ENCODE measurements around the gene PACS2.

PACS2 gene

DNA sequence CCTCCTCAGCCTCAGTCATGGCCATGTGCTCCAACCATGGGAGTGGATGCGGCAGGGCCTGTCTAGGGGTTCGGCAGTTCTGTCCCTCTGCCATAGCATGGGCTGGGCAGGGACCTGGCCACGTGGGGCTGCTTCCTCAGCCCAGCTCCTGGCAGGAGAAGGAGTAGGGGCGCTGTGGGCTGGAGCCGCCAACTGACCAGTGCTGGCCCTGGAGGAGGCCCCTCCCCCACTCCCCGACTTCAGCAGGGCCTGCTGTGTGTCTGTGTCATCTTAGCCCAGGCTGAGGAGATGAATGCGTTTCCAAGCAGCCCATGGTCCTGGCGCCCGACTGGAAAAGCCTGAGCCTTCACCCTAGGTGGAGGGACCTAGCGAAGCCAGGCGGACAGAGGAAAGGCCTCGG is 2.7 kb upstream of the PACS2 start:
- no peak overlapping the region for H3K27ac ChIP-seq (ENCODE audit: poor library complexity, severe bottlenecking)
- ATAC-seq (ENCODE audit: low read depth) (no peak), DNase-seq (ENCODE audit: low spot score) (peak; percentile 65)
- no peaks in the 10 kb centered on the region for H3K9me3 ChIP-seq (ENCODE audit: severe bottlenecking)
- H3K4me3 ChIP-seq (ENCODE audit: severe bottlenecking), result no peak overlapping the region
- H3K36me3 ChIP-seq (ENCODE audit: low read depth), result no peaks in the 10 kb centered on the region
- no peaks in the 10 kb centered on the region for H3K27me3 ChIP-seq (ENCODE audit: insufficient read depth, poor library complexity, severe bottlenecking)
- TF ChIP-seq, protein P1, sequence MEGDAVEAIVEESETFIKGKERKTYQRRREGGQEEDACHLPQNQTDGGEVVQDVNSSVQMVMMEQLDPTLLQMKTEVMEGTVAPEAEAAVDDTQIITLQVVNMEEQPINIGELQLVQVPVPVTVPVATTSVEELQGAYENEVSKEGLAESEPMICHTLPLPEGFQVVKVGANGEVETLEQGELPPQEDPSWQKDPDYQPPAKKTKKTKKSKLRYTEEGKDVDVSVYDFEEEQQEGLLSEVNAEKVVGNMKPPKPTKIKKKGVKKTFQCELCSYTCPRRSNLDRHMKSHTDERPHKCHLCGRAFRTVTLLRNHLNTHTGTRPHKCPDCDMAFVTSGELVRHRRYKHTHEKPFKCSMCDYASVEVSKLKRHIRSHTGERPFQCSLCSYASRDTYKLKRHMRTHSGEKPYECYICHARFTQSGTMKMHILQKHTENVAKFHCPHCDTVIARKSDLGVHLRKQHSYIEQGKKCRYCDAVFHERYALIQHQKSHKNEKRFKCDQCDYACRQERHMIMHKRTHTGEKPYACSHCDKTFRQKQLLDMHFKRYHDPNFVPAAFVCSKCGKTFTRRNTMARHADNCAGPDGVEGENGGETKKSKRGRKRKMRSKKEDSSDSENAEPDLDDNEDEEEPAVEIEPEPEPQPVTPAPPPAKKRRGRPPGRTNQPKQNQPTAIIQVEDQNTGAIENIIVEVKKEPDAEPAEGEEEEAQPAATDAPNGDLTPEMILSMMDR (IDR thresholded peaks at IDR 0.05; ENCODE audit: poor library complexity, severe bottlenecking), result no peak
- no peaks in the 10 kb centered on the region for H3K4me1 ChIP-seq (ENCODE audit: insufficient read depth, poor library complexity, severe bottlenecking)

DNA sequence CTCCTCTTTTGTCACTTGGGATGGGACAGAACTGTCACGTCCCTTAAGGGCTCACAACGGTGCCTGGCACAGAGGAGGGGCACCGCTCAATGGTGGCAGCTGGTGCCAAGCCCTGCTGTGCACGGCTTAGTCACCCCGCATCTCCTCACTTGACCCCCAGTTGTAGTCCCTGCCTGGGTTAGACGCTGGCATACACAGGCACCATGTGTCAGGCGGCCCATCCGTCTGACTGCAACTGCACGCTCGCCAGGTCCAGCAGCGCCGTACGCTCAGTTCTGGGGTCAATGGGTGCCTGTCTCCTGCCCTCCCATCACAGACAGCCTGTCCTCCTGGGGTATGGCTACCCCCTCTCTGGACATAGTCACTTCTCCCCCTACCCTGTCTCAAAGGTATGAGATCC is 1.6 kb upstream of the PACS2 start:
- TF ChIP-seq, protein P1 (IDR thresholded peaks at IDR 0.05; ENCODE audit: poor library complexity, severe bottlenecking), result no peak
- no peaks in the 10 kb centered on the region for H3K36me3 ChIP-seq (ENCODE audit: low read depth)
- DNase-seq (ENCODE audit: low spot score) (peak; percentile 71), ATAC-seq (ENCODE audit: low read depth) (no peak)
- no peak overlapping the region for H3K27ac ChIP-seq (ENCODE audit: poor library complexity, severe bottlenecking)
- H3K4me1 ChIP-seq (ENCODE audit: insufficient read depth, poor library complexity, severe bottlenecking), result peaks cover 7% of the 10 kb centered on the region
- no peaks in the 10 kb centered on the region for H3K27me3 ChIP-seq (ENCODE audit: insufficient read depth, poor library complexity, severe bottlenecking)
- H3K4me3 ChIP-seq (ENCODE audit: severe bottlenecking), result no peak overlapping the region
- no peaks in the 10 kb centered on the region for H3K9me3 ChIP-seq (ENCODE audit: severe bottlenecking)

DNA sequence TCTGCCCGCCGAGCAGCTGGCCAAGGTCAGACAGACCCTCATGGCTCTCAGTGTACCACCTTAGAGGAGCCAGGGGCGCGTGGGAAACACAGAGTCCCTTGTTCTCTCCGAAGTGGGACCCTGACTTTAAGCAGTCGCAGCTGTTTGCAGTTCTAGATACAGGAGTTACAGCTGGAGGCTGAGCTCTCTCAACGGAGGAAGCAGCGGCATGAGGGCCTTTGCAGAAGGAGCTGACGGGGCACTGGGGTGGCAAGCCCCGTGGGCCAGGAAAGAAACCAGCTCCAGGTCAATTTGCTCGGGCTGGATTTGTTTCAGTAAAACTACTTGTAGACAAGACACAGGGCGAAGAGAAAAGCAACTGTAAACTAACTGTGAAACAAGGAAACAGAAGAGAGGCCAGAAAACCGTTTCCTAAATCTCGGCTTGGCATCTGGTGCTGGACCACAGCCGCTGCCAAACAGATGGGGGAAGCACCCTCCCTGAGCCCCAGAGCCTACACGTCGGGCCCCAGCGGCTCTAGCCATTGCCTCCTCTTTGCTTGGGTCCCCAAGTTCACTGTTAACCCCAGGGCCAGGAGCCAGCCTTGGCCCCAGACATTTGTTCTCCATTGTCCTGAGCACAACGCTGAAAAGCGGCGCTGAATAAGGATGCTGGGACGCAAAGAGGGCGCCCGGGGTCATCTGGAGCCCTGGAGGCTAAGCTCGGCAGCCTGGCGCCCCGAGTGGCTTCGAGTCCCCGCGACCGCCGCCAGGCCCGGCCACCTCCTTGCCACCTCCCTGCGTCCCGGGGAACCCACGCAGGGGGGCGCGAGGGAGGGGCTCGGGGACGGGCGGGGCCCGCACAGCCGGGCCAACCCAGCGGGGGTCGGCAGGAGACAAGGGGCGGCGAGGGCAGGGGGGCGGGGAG is 914 bp upstream of the PACS2 start:
- H3K4me3 ChIP-seq (ENCODE audit: severe bottlenecking), result peak overlapping the region; percentile 84
- peak; percentile 5; the same call in 2 of the 3 replicates for ATAC-seq (ENCODE audit: low read depth)
- H3K36me3 ChIP-seq (ENCODE audit: low read depth), result no peaks in the 10 kb centered on the region
- no peaks in the 10 kb centered on the region for H3K27me3 ChIP-seq (ENCODE audit: insufficient read depth, poor library complexity, severe bottlenecking)
- DNase-seq (ENCODE audit: low spot score), result no peak
- TF ChIP-seq, protein P1 (IDR thresholded peaks at IDR 0.05; ENCODE audit: poor library complexity, severe bottlenecking), result no peak
- peak overlapping the region; percentile 33 for H3K27ac ChIP-seq (ENCODE audit: poor library complexity, severe bottlenecking)
- no peaks in the 10 kb centered on the region for H3K9me3 ChIP-seq (ENCODE audit: severe bottlenecking)
- H3K4me1 ChIP-seq (ENCODE audit: insufficient read depth, poor library complexity, severe bottlenecking), result peaks cover 7% of the 10 kb centered on the region

DNA sequence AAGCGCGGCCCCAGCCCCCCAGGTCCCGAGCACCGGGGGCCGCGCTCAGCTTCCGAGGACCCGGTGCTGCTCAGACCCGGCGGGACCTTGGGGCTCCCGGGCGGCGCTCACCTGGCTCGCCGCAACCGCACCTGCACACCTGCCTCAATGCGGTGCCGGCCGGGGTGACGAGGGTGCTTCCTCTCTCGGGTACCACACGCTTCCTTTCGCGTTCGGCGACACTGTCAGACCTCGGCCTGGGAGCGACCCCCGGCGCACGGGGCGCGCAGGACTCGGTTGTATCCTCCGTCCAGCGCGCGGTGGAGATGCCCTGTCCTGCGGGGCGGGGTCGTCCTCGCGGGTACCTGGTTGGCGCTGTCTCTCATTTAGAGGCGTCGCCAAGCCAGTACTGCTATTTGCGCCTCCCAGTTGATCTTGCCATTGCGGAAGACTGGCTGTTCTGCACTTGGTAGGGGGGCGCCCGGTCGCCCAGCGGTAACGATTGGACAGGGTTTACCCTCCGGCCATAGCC is 718 bp downstream of the PACS2 start:
- TF ChIP-seq, protein P1 (IDR thresholded peaks at IDR 0.05; ENCODE audit: poor library complexity, severe bottlenecking), result no peak
- ATAC-seq (ENCODE audit: low read depth) (peak; percentile 71), DNase-seq (ENCODE audit: low spot score) (peak; percentile 84)
- Histone ChIP-seq H3K36me3 (ENCODE audit: low read depth) (no peaks in the 10 kb centered on the region), H3K4me1 (ENCODE audit: insufficient read depth, poor library complexity, severe bottlenecking) (peaks cover 7% of the 10 kb centered on the region), H3K4me3 (ENCODE audit: severe bottlenecking) (peak overlapping the region; percentile 47), H3K9me3 (ENCODE audit: severe bottlenecking) (no peaks in the 10 kb centered on the region), H3K27me3 (ENCODE audit: insufficient read depth, poor library complexity, severe bottlenecking) (no peaks in the 10 kb centered on the region), H3K27ac (ENCODE audit: poor library complexity, severe bottlenecking) (peak overlapping the region; percentile 45)

All from RWPE2 (cell line).